NB4 (cell line): Measurements from ENCODE around the gene GPR39.

ENCODE experiments used
- CTCF ChIP-seq: IDR thresholded peaks from one replicate; pipeline ENCODE4 v1.5.1; 2012; ENCODE audit warnings: low read depth, low read length
- MYC ChIP-seq: IDR thresholded peaks from 2 replicates; pipeline ENCODE4 v1.6.1; 2011; ENCODE audit warnings: low read depth, low read length
- POLR2A ChIP-seq: IDR thresholded peaks from 2 replicates; pipeline ENCODE4 v1.6.1; 2011; ENCODE audit warnings: mild to moderate bottlenecking; ENCODE audit not compliant: insufficient read length; ENCODE audit errors: extremely low read depth
- TF ChIP-seq, protein P1 (sequence below): IDR thresholded peaks from 2 replicates; pipeline ENCODE4 v1.6.1; 2011; ENCODE audit warnings: low read depth, low read length

DNA sequence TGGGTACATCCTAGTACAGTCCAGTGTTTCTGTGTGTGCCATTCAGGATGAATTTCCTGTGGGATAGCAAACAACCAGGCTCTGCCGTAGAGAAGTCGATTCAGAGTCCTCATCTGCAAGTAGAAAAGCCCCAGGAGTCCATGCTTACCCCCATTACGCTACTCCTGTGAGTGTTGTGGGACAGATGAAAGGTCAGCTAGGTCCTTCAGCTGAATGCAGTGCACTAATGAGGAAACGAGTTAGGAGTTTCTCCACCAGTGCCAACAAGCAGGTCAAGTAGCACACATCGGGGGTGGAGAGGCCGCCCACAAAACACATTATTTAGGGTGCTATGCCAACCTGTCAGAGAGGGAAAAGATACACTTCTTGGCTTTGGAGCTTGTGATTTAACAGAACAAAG is 2.5 kb upstream of the GPR39 start:
- TF ChIP-seq CTCF (no peak), POLR2A (no peak), MYC (no peak)
- TF ChIP-seq, protein P1, sequence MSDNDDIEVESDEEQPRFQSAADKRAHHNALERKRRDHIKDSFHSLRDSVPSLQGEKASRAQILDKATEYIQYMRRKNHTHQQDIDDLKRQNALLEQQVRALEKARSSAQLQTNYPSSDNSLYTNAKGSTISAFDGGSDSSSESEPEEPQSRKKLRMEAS, result no peak
